ELR (cell line): ENCODE data around the gene CCDC194.

Experiments used
- DNase-seq: peaks from one replicate; pipeline ENCODE4 v3.0.0-alpha.2; 2015; ENCODE audit warnings: low read depth

The CCDC194 gene

GRCh38 chr19:17405250-17406045, 11.5 kb upstream of the CCDC194 start, which contains the start of gene BST2:
TSS of gene BST2 (minus strand) at chr19:17405630. CDS start at chr19:17405575, 55 bp downstream.
- DNase-seq = peak; percentile 56

- DNase-seq = no peak
Observed at GRCh38 chr19:17404621-17405249, 10.7 kb upstream of the CCDC194 start.

- no peak for DNase-seq
Observed at GRCh38 chr19:17404015-17404414, 10.0 kb upstream of the CCDC194 start.

GRCh38 chr19:17402982-17403855, 9.2 kb upstream of the CCDC194 start:
- peak; percentile 20 for DNase-seq

- no peak for DNase-seq
Observed at GRCh38 chr19:17401628-17402027, 7.6 kb upstream of the CCDC194 start.

- DNase-seq = no peak
Observed at GRCh38 chr19:17398902-17399527, 5.0 kb upstream of the CCDC194 start.

- DNase-seq = peak; percentile 75
Observed at GRCh38 chr19:17394891-17395415, 957 bp upstream of the CCDC194 start.

- peak; percentile 23 for DNase-seq
Observed at GRCh38 chr19:17393002-17393401, 994 bp downstream of the CCDC194 start.

GRCh38 chr19:17391371-17392151, 2.4 kb downstream of the CCDC194 start:
- no peak for DNase-seq

GRCh38 chr19:17390665-17391370, 3.2 kb downstream of the CCDC194 start:
- DNase-seq = peak; percentile 94

- DNase-seq = no peak
Observed at GRCh38 chr19:17389957-17390664, 3.9 kb downstream of the CCDC194 start.

GRCh38 chr19:17389288-17389687, 4.7 kb downstream of the CCDC194 start:
- no peak for DNase-seq

- peak; percentile 64 for DNase-seq
Observed at GRCh38 chr19:17385878-17386611, 8.0 kb downstream of the CCDC194 start.

GRCh38 chr19:17380426-17381138, 13.4 kb downstream of the CCDC194 start:
- DNase-seq = no peak

- no peak for DNase-seq
Observed at GRCh38 chr19:17379221-17379631, 14.8 kb downstream of the CCDC194 start.

GRCh38 chr19:17378271-17378670, 15.7 kb downstream of the CCDC194 start:
- DNase-seq = no peak

- no peak for DNase-seq
Observed at GRCh38 chr19:17376935-17377600, 16.9 kb downstream of the CCDC194 start, which contains the start of gene PLVAP. TSS of gene PLVAP (minus strand) at chr19:17377342. CDS start at chr19:17377288, 54 bp downstream.
